K562 (cell line): ENCODE results near the gene PGP. TPM values are rescaled to one million over a fixed set of nuclear protein-coding genes. Genes with fewer than 3 reads are reported as not detected.

ENCODE experiments used
- ASH1L ChIP-seq: fragments of 450-650 bp; IDR thresholded peaks from 2 replicates; pipeline ENCODE4 v1.6.1; 2018; ENCODE audit warnings: borderline replicate concordance, mild to moderate bottlenecking, low read depth; ENCODE audit not compliant: partially characterized antibody
- CBFA2T2 ChIP-seq: fragments of 450-650 bp; conservative IDR thresholded peaks from 2 replicates; pipeline ENCODE4 v1.6.1; 2017; ENCODE audit warnings: mild to moderate bottlenecking
- CREB1 ChIP-seq, 2 experiments: sonication (generic) in 1 of 2; formaldehyde crosslinking in 1 of 2; IDR thresholded peaks; 2 replicates each; pipeline versions ENCODE4 v1.6.1 to v1.8.0; 2012 to 2022; ENCODE audit warnings: inconsistent platforms in 1 of 2, mild to moderate bottlenecking in 1 of 2, missing genetic modification reagents in 1 of 2, moderate library complexity in 1 of 2
- GMEB1 ChIP-seq: fragments of 250-450 bp; sonication (Bioruptor Pico); IDR thresholded peaks from 2 replicates; pipeline ENCODE4 v1.4.0; 2020; ENCODE audit warnings: mild to moderate bottlenecking
- GTF2F1 ChIP-seq: IDR thresholded peaks from 2 replicates; pipeline ENCODE4 v1.6.1; 2011; ENCODE audit warnings: low read depth, low read length, improper control_type of control experiment
- HDAC1 ChIP-seq, 2 experiments: fragments of 450-650 bp; IDR thresholded peaks; 2 replicates each; pipeline ENCODE4 v1.6.1; 2016 to 2017; ENCODE audit warnings: inconsistent platforms in 1 of 2, mild to moderate bottlenecking in 1 of 2, moderate library complexity in 1 of 2
- IRF1 ChIP-seq: sonication (generic); formaldehyde crosslinking; IDR thresholded peaks from 2 replicates; pipeline ENCODE4 v1.8.0; 2022; ENCODE audit warnings: missing genetic modification reagents, mild to moderate bottlenecking, borderline replicate concordance
- KAT8 ChIP-seq: fragments of 450-650 bp; IDR thresholded peaks from 2 replicates; pipeline ENCODE4 v1.6.1; 2016; ENCODE audit warnings: low read depth, mild to moderate bottlenecking
- MNT ChIP-seq, 2 experiments: fragments of 450-650 bp; conservative IDR thresholded peaks; 2 replicates each; pipeline ENCODE4 v1.6.1; 2017; ENCODE audit warnings: mild to moderate bottlenecking in 2 of 2, moderate library complexity in 2 of 2
- NCOR1 ChIP-seq: fragments of 450-650 bp; IDR thresholded peaks from 2 replicates; pipeline ENCODE4 v1.6.1; 2016; ENCODE audit warnings: mild to moderate bottlenecking, moderate library complexity
- PHF20 ChIP-seq: fragments of 450-650 bp; IDR thresholded peaks from 2 replicates; pipeline ENCODE4 v1.6.1; 2018; ENCODE audit not compliant: partially characterized antibody
- PHF21A ChIP-seq: fragments of 450-650 bp; IDR thresholded peaks from 2 replicates; pipeline ENCODE4 v1.6.1; 2017; ENCODE audit warnings: low read depth, borderline replicate concordance
- PHTF2 ChIP-seq: fragments of 250-450 bp; sonication (Bioruptor Pico); IDR thresholded peaks from 2 replicates; pipeline ENCODE4 v1.5.0; 2021; ENCODE audit warnings: mild to moderate bottlenecking
- POLR2A ChIP-seq: fragments of 450-650 bp; conservative IDR thresholded peaks from 2 replicates; pipeline ENCODE4 v1.6.1; 2016
- POLR2B ChIP-seq: fragments of 450-650 bp; IDR thresholded peaks from 2 replicates; pipeline ENCODE4 v1.6.1; 2018; ENCODE audit warnings: low read depth; ENCODE audit not compliant: partially characterized antibody
- POLR2G ChIP-seq: fragments of 200-400 bp; formaldehyde crosslinking; IDR thresholded peaks from 2 replicates; pipeline ENCODE4 v1.6.1; 2017; ENCODE audit warnings: low read depth, mild to moderate bottlenecking, antibody characterized with exemption, low read length, moderate library complexity
- RNF2 ChIP-seq: sonication (generic); IDR thresholded peaks from 2 replicates; pipeline ENCODE4 v1.6.1; 2016
- SMAD3 ChIP-seq: fragments of 450-650 bp; formaldehyde crosslinking; conservative IDR thresholded peaks from 2 replicates; pipeline ENCODE4 v1.4.0; 2020; ENCODE audit warnings: mild to moderate bottlenecking
- SUPT5H ChIP-seq: fragments of 450-650 bp; IDR thresholded peaks from 2 replicates; pipeline ENCODE4 v1.6.1; 2016
- TAF15 ChIP-seq: fragments of 200-400 bp; formaldehyde crosslinking; IDR thresholded peaks from 2 replicates; pipeline ENCODE4 v1.6.1; 2017; ENCODE audit warnings: mild to moderate bottlenecking, low read depth, low read length, moderate library complexity
- ZNF184 ChIP-seq: sonication (generic); formaldehyde crosslinking; IDR thresholded peaks from 2 replicates; pipeline ENCODE4 v1.5.0; 2020; ENCODE audit warnings: missing genetic modification reagents
- ZNF3 ChIP-seq: fragments of 250-450 bp; sonication (Bioruptor Pico); IDR thresholded peaks from 2 replicates; pipeline ENCODE4 v1.5.0; 2021; ENCODE audit warnings: mild to moderate bottlenecking, moderate library complexity
- polyA plus RNA-seq, 8 experiments: library from polyadenylated mRNA; depleted of rRNA in 4 of 8; stranded (reverse) in 5 of 8; unstranded in 3 of 8; fragments of >200 nt; fragmentation: Nextera tagmentation in 2 of 8; fragmentation: Illumina TruSeq in 1 of 8; extraction: Ambion mirVana in 2 of 8; extraction: Trizol in 1 of 8; gene quantifications; 2 replicates each; pipeline versions ENCODE4 v1.2.1 to v1.2.3, GENCODE V29; 2011 to 2014; ENCODE audit warnings: inconsistent platforms in 1 of 8, missing spikeins in 1 of 8
- total RNA-seq, 7 experiments: library from RNA; depleted of rRNA in 6 of 7; stranded (reverse); fragments of >200 nt in 6 of 7; fragmentation: Illumina TruSeq in 2 of 7; extraction: Trizol in 2 of 7; gene quantifications; 2 replicates each; pipeline versions ENCODE4 v1.2.1 to v1.2.3, GENCODE V29; 2011 to 2021; ENCODE audit warnings: low replicate concordance in 1 of 7

PGP gene
- total and polyA plus RNA-seq, 9 of the 15 experiments (the other 6 are each of a cell fraction or from before 2014, with no cell fraction given): 1.1 to 57.6 (median 19.6) TPM

GRCh38 chr16:2210386-2211365 is 4.0 kb downstream of the PGP start, which contains the start of gene BRICD5 (continued):
- TF ChIP-seq GMEB1 (CRISPR knock-in tag) (no peak), KAT8 (no peak), PHF21A (0 out of 2 replicates have a peak, but pooled peaks have one; percentile 48), POLR2A (peak; percentile 69), NCOR1 (peak; percentile 53), MNT (conservative IDR thresholded peaks at IDR 0.05) (peak in 1 of 2 experiments; percentile 61; a peak in 2 of 4 replicates), PHTF2 (no peak), HDAC1 (IDR thresholded peaks at IDR 0.05) (no peak; a peak in 1 of 4 replicates), RNF2 (peak; percentile 30; the same call in 1 of the 2 replicates), ZNF3 (no peak), ASH1L (no peak), POLR2G (peak; percentile 73), SMAD3 (CRISPR knock-in tag) (no peak), CREB1 (IDR thresholded peaks at IDR 0.05) (no peak), CREB1 (CRISPR knock-in tag; IDR thresholded peaks at IDR 0.05) (no peak), IRF1 (CRISPR knock-in tag) (no peak), CBFA2T2 (peak; percentile 35; the same call in 1 of the 2 replicates), SUPT5H (peak; percentile 29; the same call in 1 of the 2 replicates), TAF15 (no peak), POLR2B (peak; percentile 57), GTF2F1 (no peak), PHF20 (no peak), ZNF184 (no peak)
